ENCODE data around the gene CA10. TPM values are rescaled to one million over a fixed set of nuclear protein-coding genes. Genes with fewer than 3 reads are reported as not detected.

Gene CA10
- total RNA-seq, 4 donors from 2014 or later, result not detected

DNA sequence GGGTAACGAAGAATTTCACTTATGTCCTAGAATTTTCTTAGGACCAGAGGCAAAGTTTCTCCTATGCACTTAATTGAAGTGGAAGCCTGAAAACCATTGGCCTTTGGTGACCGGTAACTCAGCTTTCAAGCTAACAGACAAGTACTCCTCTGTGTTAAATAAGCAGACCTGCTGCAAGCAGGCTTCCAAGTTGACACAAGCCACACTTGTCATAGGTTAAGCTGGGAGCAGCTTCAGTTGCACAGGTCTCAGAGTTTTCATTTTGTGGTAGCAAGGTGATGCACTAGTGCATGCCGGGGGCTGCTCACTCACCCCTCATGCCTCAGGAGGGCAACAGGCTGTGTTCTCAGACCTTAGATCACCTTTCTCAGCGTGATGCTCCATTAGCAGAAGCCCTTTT lies 498.2 kb downstream of the CA10 start:
- Histone ChIP-seq H3K4me3 (no peak overlapping the region), H3K27me3 (no peaks in the 10 kb centered on the region), H3K9me3 (no peaks in the 10 kb centered on the region), H3K27ac (replicated peaks in 1 of 4) (no peak overlapping the region), H3K36me3 (no peaks in the 10 kb centered on the region), H3K4me1 (no peaks in the 10 kb centered on the region)
- no peak for DNase-seq (ENCODE audit: extremely low spot score)
- intact Hi-C loops (cut with DNase I), result no loop called here
- no peak for TF ChIP-seq POLR2AphosphoS5 (IDR thresholded peaks at IDR 0.05)
- TF ChIP-seq EP300 (IDR thresholded peaks at IDR 0.05), result no peak
- no peak for TF ChIP-seq POLR2A (IDR thresholded peaks at IDR 0.05; ENCODE audit: low read depth)
- TF ChIP-seq, protein P1, sequence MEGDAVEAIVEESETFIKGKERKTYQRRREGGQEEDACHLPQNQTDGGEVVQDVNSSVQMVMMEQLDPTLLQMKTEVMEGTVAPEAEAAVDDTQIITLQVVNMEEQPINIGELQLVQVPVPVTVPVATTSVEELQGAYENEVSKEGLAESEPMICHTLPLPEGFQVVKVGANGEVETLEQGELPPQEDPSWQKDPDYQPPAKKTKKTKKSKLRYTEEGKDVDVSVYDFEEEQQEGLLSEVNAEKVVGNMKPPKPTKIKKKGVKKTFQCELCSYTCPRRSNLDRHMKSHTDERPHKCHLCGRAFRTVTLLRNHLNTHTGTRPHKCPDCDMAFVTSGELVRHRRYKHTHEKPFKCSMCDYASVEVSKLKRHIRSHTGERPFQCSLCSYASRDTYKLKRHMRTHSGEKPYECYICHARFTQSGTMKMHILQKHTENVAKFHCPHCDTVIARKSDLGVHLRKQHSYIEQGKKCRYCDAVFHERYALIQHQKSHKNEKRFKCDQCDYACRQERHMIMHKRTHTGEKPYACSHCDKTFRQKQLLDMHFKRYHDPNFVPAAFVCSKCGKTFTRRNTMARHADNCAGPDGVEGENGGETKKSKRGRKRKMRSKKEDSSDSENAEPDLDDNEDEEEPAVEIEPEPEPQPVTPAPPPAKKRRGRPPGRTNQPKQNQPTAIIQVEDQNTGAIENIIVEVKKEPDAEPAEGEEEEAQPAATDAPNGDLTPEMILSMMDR (IDR thresholded peaks at IDR 0.05), result no peak
- WGBS, result 76% methylated on average over 4 of the region's 4 CpGs

DNA sequence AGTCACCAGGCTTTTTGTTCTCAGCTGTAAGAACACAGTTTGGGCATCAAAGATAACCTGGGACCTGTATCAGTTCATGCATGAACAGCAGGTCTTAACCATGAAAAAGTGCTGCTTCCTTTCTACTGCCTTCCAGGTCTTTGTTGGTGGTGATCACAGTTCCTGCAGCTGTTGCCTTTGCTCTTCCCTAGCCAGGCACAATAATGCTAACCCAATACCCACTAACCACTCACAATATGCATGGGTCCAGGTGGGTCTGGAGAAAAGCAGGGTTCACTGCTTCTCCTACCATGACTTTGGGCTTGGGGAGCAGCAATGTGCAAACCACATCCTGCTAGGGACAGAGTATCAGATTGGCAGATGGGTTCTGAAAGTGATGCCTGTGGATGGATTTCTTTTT lies 501.3 kb downstream of the CA10 start:
- Histone ChIP-seq H3K4me3 (no peak overlapping the region), H3K27ac (replicated peaks in 1 of 4) (no peak overlapping the region), H3K36me3 (no peaks in the 10 kb centered on the region), H3K27me3 (no peaks in the 10 kb centered on the region), H3K9me3 (no peaks in the 10 kb centered on the region), H3K4me1 (peaks cover 0 to 3% (median 0%) of the 10 kb centered on the region in 4 donors)
- no peak for DNase-seq (ENCODE audit: extremely low spot score)
- TF ChIP-seq POLR2AphosphoS5 (IDR thresholded peaks at IDR 0.05) (no peak), EP300 (IDR thresholded peaks at IDR 0.05) (no peak), POLR2A (IDR thresholded peaks at IDR 0.05; ENCODE audit: low read depth) (no peak)
- TF ChIP-seq, protein P1 (IDR thresholded peaks at IDR 0.05), result no peak
- intact Hi-C loops (cut with DNase I), result no loop called here

DNA sequence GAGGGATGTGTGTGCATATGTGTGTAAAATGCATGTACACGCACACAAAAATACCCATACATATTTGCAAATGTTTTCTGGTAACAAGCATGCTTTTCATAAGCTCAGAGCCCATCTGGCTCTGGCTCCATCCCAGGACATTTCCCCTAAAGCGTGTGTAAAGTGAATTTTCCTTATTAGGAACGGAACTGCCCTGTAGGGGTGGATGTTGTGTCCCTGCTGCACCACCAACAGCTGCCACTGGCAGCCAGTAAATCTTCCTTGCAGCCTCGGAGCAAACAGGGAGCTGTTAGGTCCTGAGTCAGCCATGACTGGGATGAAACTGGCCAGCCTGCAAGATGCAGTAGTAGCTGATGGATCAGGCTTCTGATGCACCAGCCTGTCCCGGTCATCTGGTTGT lies 504.6 kb downstream of the CA10 start:
- Histone ChIP-seq H3K4me3 (no peak overlapping the region), H3K27ac (replicated peaks in 1 of 4) (no peak overlapping the region), H3K9me3 (no peaks in the 10 kb centered on the region), H3K27me3 (no peaks in the 10 kb centered on the region), H3K4me1 (peaks cover 0 to 3% (median 0%) of the 10 kb centered on the region in 4 donors), H3K36me3 (no peaks in the 10 kb centered on the region)
- TF ChIP-seq, protein P1 (IDR thresholded peaks at IDR 0.05), result no peak
- TF ChIP-seq POLR2AphosphoS5 (IDR thresholded peaks at IDR 0.05) (no peak), POLR2A (IDR thresholded peaks at IDR 0.05; ENCODE audit: low read depth) (no peak), EP300 (IDR thresholded peaks at IDR 0.05) (no peak)
- intact Hi-C loops (cut with DNase I), result no loop called here
- DNase-seq (ENCODE audit: extremely low spot score), result no peak
- 33% methylated on average over 5 of the region's 5 CpGs for WGBS

DNA sequence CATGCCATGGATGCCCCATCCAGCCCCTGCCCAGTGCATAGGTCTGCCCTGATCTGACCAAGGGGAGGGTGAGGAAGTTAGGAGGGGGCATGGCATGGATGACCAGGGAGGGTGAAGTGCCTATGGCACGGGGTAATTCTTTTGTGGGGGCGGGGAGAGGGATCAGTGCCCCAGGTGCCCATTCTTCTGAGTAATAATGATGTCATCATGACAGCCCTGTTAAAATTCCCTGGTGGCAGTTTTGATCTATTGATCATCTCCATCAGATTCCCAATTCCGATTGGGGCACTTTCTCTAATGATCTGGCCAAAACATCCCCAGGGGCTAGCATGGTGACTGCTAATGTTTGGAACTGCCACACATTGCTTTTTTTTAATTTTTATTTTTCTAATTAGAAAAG lies 506.0 kb downstream of the CA10 start:
- Histone ChIP-seq H3K27me3 (no peaks in the 10 kb centered on the region), H3K27ac (replicated peaks in 1 of 4) (no peak overlapping the region), H3K9me3 (no peaks in the 10 kb centered on the region), H3K4me1 (peaks cover 0 to 3% (median 0%) of the 10 kb centered on the region in 4 donors), H3K36me3 (no peaks in the 10 kb centered on the region), H3K4me3 (no peak overlapping the region)
- intact Hi-C loops (cut with DNase I), result no loop called here
- no peak for DNase-seq (ENCODE audit: extremely low spot score)
- TF ChIP-seq EP300 (IDR thresholded peaks at IDR 0.05) (no peak), POLR2A (IDR thresholded peaks at IDR 0.05; ENCODE audit: low read depth) (no peak), POLR2AphosphoS5 (IDR thresholded peaks at IDR 0.05) (no peak)
- TF ChIP-seq, protein P1 (IDR thresholded peaks at IDR 0.05), result no peak
- 88% methylated on average over 3 of the region's 3 CpGs for WGBS
